ENCODE measurements around the gene TCERG1L. TPM values are rescaled to one million over a fixed set of nuclear protein-coding genes. Genes with fewer than 3 reads are reported as not detected.

The TCERG1L gene
- total RNA-seq, 4 donors from 2014 or later = 0.12 TPM; not detected in 3

GRCh38 chr10:131271195-131271880 lies 40.2 kb downstream of the TCERG1L start:
- 61% methylated on average over 5 of the region's 13 CpGs; no CpG with 5 or more reads in 1 of the 2 donors for WGBS, 2 donors (ENCODE audit: low coverage in 1 of 2)
- H3K4me1 ChIP-seq = no peaks in the 10 kb centered on the region
- H3K27me3 ChIP-seq = peaks cover 56% of the 10 kb centered on the region
- H3K36me3 ChIP-seq = no peaks in the 10 kb centered on the region
- H3K4me3 ChIP-seq = no peak overlapping the region
- H3K27ac ChIP-seq = no peak overlapping the region
- peaks cover 0 to 16% (median 0%) of the 10 kb centered on the region in 3 donors for H3K9me3 ChIP-seq
- TF ChIP-seq POLR2A (IDR thresholded peaks at IDR 0.05) = no peak
- no peak for TF ChIP-seq CTCF (IDR thresholded peaks at IDR 0.05)
- TF ChIP-seq EP300 (IDR thresholded peaks at IDR 0.05) = no peak
- no peak for TF ChIP-seq POLR2AphosphoS5 (IDR thresholded peaks at IDR 0.05)
- ATAC-seq = no peak

GRCh38 chr10:131270461-131271190 lies 40.9 kb downstream of the TCERG1L start:
- no peak overlapping the region for H3K27ac ChIP-seq
- peaks cover 56% of the 10 kb centered on the region for H3K27me3 ChIP-seq
- ATAC-seq = no peak
- WGBS, 2 donors (ENCODE audit: low coverage in 1 of 2) = 37 to 78% methylated on average over 5 of the region's 16 CpGs
- no peaks in the 10 kb centered on the region for H3K36me3 ChIP-seq
- H3K4me1 ChIP-seq = no peaks in the 10 kb centered on the region
- no peak overlapping the region for H3K4me3 ChIP-seq
- H3K9me3 ChIP-seq = peaks cover 0 to 16% (median 0%) of the 10 kb centered on the region in 3 donors
- TF ChIP-seq POLR2AphosphoS5 (IDR thresholded peaks at IDR 0.05) (no peak), POLR2A (IDR thresholded peaks at IDR 0.05) (no peak), CTCF (IDR thresholded peaks at IDR 0.05) (no peak), EP300 (IDR thresholded peaks at IDR 0.05) (no peak)

- Histone ChIP-seq H3K4me1 (no peaks in the 10 kb centered on the region), H3K27ac (no peak overlapping the region), H3K36me3 (no peaks in the 10 kb centered on the region), H3K27me3 (peaks cover 54% of the 10 kb centered on the region), H3K9me3 (peaks cover 0 to 16% (median 0%) of the 10 kb centered on the region in 3 donors), H3K4me3 (no peak overlapping the region)
- WGBS, 2 donors (ENCODE audit: low coverage in 1 of 2) = 32 to 40% methylated on average over 8 to 16 of the region's 17 CpGs
- no peak for ATAC-seq
- no peak for TF ChIP-seq EP300 (IDR thresholded peaks at IDR 0.05)
- no peak for TF ChIP-seq POLR2AphosphoS5 (IDR thresholded peaks at IDR 0.05)
- no peak for TF ChIP-seq POLR2A (IDR thresholded peaks at IDR 0.05)
- no peak for TF ChIP-seq CTCF (IDR thresholded peaks at IDR 0.05)
Measured at GRCh38 chr10:131269776-131270460, 41.6 kb downstream of the TCERG1L start.

- no peak overlapping the region for H3K4me3 ChIP-seq
- H3K4me1 ChIP-seq = no peaks in the 10 kb centered on the region
- no peak overlapping the region for H3K27ac ChIP-seq
- peaks cover 49% of the 10 kb centered on the region for H3K27me3 ChIP-seq
- WGBS, 2 donors (ENCODE audit: low coverage in 1 of 2) = no CpG with 5 or more reads among the region's 6 CpGs
- H3K36me3 ChIP-seq = no peaks in the 10 kb centered on the region
- no peak for ATAC-seq
- TF ChIP-seq EP300 (IDR thresholded peaks at IDR 0.05) (no peak), CTCF (IDR thresholded peaks at IDR 0.05) (no peak), POLR2AphosphoS5 (IDR thresholded peaks at IDR 0.05) (no peak), POLR2A (IDR thresholded peaks at IDR 0.05) (no peak)
- peaks cover 0 to 16% (median 0%) of the 10 kb centered on the region in 3 donors for H3K9me3 ChIP-seq
Measured at GRCh38 chr10:131267814-131268095, 43.8 kb downstream of the TCERG1L start.

Data from gastroesophageal sphincter (tissue), 4 donors.